Stimulated activated CD4-positive, alpha-beta T cell treated with anti-CD3 and anti-CD28 coated beads, Interleukin-1b, Interleukin-23, amount 100 ng/mL, for 24 hours (primary cell): ENCODE results near the gene TENM3.
"Not testable (repeated sequence)": the region's sequence is repeated elsewhere in the genome, so short reads cannot be mapped to it uniquely, and the experiment has no call there.

Source experiments
- DNase-seq, 4 experiments: peaks; one replicate each; pipeline ENCODE4 v3.0.0-alpha.2; 2020; ENCODE audit warnings: low read depth in 4 of 4, low spot score in 1 of 4

TENM3 gene

DNA sequence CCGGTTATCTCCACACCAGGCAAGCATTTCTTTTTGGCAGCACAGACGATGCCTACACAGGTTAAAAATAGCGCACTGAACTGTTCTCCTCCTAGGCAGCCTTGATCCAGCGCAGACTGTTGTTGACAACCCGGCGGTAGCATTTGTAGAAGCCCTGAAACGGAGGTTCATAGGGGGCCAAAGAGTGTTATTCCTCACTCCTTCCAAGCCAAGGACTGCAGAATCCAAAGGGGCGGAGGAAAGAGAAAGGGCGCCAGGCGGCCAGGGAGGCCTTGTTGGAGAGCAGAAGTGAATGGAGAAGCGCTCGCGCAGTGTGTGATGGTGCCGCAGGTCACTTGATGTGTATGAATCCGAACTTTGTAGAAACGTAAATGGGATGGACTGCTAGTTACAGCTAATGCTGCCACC, 82.7 kb downstream of the TENM3 start:
- no peak for DNase-seq

- DNase-seq: no peak
These were observed 85.3 kb downstream of the TENM3 start for GRCh38 chr4:182328505-182328904.

- DNase-seq: no peak
These were observed 94.2 kb downstream of the TENM3 start for GRCh38 chr4:182337366-182337765.

- DNase-seq: no peak
These were observed 94.9 kb downstream of the TENM3 start for GRCh38 chr4:182338063-182338462.

DNA sequence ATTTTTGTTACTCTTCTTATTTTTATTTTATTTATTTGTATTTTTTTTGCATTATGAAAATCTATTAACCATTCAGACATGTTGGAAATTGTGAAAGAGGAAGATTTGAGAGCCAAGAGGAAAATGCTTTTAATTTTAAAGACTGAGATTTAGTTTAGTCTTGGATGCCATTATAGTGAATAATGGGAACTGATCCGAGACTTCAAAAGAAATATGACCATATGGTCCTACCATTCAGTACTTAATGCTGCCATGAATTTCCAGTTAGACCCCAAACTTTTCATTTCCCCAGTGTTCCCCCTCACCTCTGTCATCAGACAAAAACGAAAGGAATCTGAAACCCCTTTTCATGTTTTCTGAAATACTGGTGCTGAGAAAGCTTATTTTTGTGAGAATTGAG, 95.5 kb downstream of the TENM3 start:
- no peak for DNase-seq

DNA sequence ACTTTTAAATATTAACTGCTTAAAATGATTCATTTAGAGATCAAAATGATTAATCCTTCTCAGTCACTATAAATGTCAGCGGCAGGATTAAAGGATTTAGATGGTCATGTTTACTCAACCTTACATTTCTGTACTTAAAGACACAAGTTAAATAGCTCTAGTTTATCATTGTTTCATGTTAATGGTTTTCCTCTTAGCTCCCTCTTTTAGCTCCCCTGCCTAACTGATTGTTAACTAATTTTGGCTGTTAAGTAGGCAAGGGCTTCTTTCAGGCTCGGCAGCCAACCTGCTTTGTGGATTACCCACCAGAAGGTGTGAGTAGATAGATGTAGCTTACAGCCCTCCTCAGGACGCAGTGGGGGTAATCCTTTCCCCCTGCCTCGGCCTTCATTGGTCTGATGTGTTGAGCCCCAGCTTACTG, 96.0 kb downstream of the TENM3 start:
- DNase-seq: no peak

GRCh38 chr4:182343453-182343852, 100.3 kb downstream of the TENM3 start:
- no peak for DNase-seq

- DNase-seq: no peak
These were observed 101.8 kb downstream of the TENM3 start for GRCh38 chr4:182344968-182345367.

GRCh38 chr4:182346250-182346649, 103.0 kb downstream of the TENM3 start:
- no peak for DNase-seq

GRCh38 chr4:182346675-182347375, 103.6 kb downstream of the TENM3 start:
- no peak for DNase-seq

- DNase-seq: no peak
These were observed 105.7 kb downstream of the TENM3 start for GRCh38 chr4:182348779-182349326.

- DNase-seq: no peak
These were observed 106.8 kb downstream of the TENM3 start for GRCh38 chr4:182350041-182350440.

- DNase-seq: no peak
These were observed 108.3 kb downstream of the TENM3 start for GRCh38 chr4:182351485-182351884.

GRCh38 chr4:182354106-182354505, 110.9 kb downstream of the TENM3 start:
- DNase-seq: no peak

DNA sequence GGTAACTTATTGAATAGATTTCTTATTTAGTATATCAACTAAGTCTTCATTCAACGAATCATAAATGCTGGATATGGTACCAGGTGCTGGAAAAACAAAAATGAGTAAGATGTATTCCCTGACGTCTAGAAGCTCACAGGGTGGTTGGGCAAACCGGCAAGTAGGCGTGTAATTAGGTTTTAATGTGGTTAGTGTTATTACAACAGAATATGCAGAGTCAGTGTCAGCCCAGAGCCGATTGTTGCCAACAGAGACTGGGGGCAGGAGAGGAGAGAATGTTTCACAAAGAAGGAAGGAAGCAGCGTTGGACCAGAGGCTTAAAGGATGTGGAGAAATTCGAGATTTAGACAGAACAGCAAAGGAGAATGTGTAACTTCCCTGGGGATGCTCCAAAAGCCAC, 111.7 kb downstream of the TENM3 start:
- DNase-seq: no peak

DNA sequence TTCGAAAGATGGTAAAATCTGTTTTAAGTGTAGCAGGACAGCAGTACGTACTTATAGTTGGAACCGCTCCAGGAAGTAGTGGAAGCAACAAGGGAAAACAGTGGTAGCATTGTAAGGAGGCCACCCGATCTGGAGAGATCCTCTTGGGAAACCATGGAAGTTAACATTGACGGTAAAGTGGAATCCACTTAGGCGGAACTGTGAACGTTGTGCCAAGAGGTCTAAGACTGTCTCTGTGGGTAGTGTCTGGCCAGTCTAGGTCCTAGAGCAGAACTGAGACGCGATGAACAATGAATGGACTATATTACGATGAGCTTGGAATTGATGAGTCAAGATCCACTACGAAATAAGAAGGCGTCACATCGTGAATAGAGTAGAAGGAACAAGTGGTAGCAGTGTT, 124.0 kb downstream of the TENM3 start:
- no peak for DNase-seq

- no peak for DNase-seq
These were observed 126.0 kb downstream of the TENM3 start for GRCh38 chr4:182369211-182369610.

GRCh38 chr4:182370491-182370890, 127.3 kb downstream of the TENM3 start:
- no peak for DNase-seq

- DNase-seq: no peak
These were observed 137.6 kb downstream of the TENM3 start for GRCh38 chr4:182380771-182381181.

DNA sequence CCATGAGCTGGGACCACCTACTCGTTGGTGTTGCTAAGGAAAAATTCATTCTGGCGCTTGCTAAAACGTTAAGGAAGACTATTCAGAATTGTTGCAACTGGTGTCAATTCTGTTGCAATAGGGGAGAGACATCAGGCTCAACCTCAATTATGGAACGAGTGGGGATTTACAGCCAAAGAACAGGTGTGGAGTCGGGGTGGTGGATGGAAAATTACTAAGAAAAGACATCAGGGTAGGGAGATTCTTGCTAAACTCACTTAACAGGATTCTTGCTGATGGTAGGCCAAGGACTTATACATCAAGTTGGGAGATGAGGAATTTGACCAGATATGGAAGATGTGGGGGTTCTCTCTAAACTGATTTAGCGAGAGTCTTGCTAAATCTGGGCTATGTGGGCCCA, 139.7 kb downstream of the TENM3 start:
- DNase-seq: no peak

- DNase-seq: no peak
These were observed 141.5 kb downstream of the TENM3 start for GRCh38 chr4:182384631-182385091.

GRCh38 chr4:182385897-182386296, 142.7 kb downstream of the TENM3 start:
- DNase-seq: no peak

DNA sequence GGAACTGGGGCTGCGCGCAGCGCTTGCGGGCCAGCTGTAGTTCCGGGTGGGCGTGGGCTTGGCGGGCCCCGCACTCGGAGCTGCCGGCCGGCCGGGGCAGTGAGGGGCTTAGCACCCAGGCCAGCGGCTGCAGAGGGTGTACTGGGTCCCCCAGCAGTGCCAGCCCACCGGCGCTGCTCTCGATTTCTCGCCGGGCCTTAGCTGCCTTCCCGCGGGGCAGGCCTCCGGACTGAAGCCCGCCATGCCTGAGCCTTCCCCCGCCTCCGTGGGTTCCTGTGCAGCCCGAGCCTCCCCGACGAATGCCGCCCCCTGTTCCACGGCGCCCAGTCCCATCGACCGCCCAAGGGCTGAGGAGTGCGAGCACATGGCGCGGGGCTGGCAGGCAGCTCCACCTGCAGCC, 143.4 kb downstream of the TENM3 start:
- DNase-seq: not testable (repeated sequence)
